Endothelial cell of umbilical vein (primary cell): Measurements from ENCODE around the gene PLSCR2. TPM values are rescaled to one million over a fixed set of nuclear protein-coding genes. Genes with fewer than 3 reads are reported as not detected.
"Not testable (repeated sequence)": the region's sequence is repeated elsewhere in the genome, so short reads cannot be mapped to it uniquely, and the experiment has no call there.

Experiments
- BruUV-seq: library from RNA; stranded (reverse); fragments of 400-500 nt; replicated peaks from 2 replicates; lab custom pipeline; 2021; lab: Mats Ljungman, UMichigan
- CTCF ChIA-PET: fragments of 300-600, 350-600 bp; sonication (Branson Sonifier 250); formaldehyde crosslinking; loops from one replicate; lab custom pipeline; 2021; ENCODE audit warnings: antibody characterized with exemption, inconsistent platforms; lab: Charles Lee
- POLR2A ChIA-PET: fragments of 300-600, 350-600 bp; sonication (Branson Sonifier 250); formaldehyde crosslinking; loops from one replicate; lab custom pipeline; 2021; ENCODE audit warnings: antibody characterized with exemption, inconsistent platforms; lab: Charles Lee
- DNase-seq: peaks from one replicate; pipeline ENCODE4 v3.0.0-alpha.2; 2011; ENCODE audit warnings: low read depth, low spot score
- FAIRE-seq: peaks from 2 replicates; lab custom pipeline; 2011; peaks lifted over from hg19 to GRCh38; lab: Jason Lieb, UNC
- H2AFZ ChIP-seq: 2 replicates; pipeline ENCODE4 v1.6.0; 2012; ENCODE audit warnings: low read depth, low read length, control low read depth, inconsistent platforms
- H3K27ac ChIP-seq: 2 replicates; pipeline ENCODE4 v1.5.1; 2011; ENCODE audit warnings: low read depth, mild to moderate bottlenecking, control low read depth, low read length, moderate library complexity; ENCODE audit not compliant: insufficient read depth
- H3K27me3 ChIP-seq, 2 experiments: 2 replicates each; pipeline versions ENCODE4 v1.6.0 to v1.6.1; 2011; ENCODE audit warnings: low read length in 2 of 2, mixed read lengths in 1 of 2; ENCODE audit not compliant: control insufficient read depth in 2 of 2, insufficient read depth in 2 of 2
- H3K36me3 ChIP-seq, 2 experiments: 2 replicates in 1 of 2; 3 replicates in 1 of 2; pipeline ENCODE4 v1.5.1; 2011; ENCODE audit warnings: low read length in 2 of 2, mild to moderate bottlenecking in 1 of 2, moderate library complexity in 1 of 2; ENCODE audit not compliant: control insufficient read depth in 2 of 2, insufficient read depth in 2 of 2; ENCODE audit errors: extremely low read depth in 1 of 2
- H3K4me1 ChIP-seq: 3 replicates; pipeline ENCODE4 v1.5.1; 2011; ENCODE audit warnings: mild to moderate bottlenecking, low read length; ENCODE audit not compliant: control insufficient read depth, insufficient read depth; ENCODE audit errors: extremely low read depth
- H3K4me2 ChIP-seq: 2 replicates; pipeline ENCODE4 v1.6.1; 2011; ENCODE audit warnings: low read length, control low read depth, mixed read lengths; ENCODE audit not compliant: insufficient read depth
- H3K4me3 ChIP-seq, 3 experiments: fragments of 200-600 bp in 1 of 3; sonication (generic), shearing (Covaris generic) in 1 of 3; replicated peaks in 1 of 3; 2 replicates each; pipeline ENCODE4 v1.5.1; 2011 to 2016; ENCODE audit warnings: control low read depth in 3 of 3, low read length in 3 of 3, mild to moderate bottlenecking in 2 of 3, inconsistent platforms in 1 of 3, low read depth in 1 of 3, moderate library complexity in 1 of 3; ENCODE audit not compliant: insufficient read depth in 1 of 3
- H3K79me2 ChIP-seq: 2 replicates; pipeline ENCODE4 v1.6.0; 2012; ENCODE audit warnings: low read length, inconsistent platforms; ENCODE audit not compliant: control insufficient read depth, insufficient read depth
- H3K9ac ChIP-seq: replicated peaks from 2 replicates; pipeline ENCODE3; 2011; ENCODE audit warnings: low read length, control low read depth; ENCODE audit not compliant: insufficient read depth; ENCODE audit errors: extremely low read depth
- H3K9me1 ChIP-seq: replicated peaks from 3 replicates; pipeline ENCODE4 v1.6.0; 2011; ENCODE audit warnings: mild to moderate bottlenecking, low read length; ENCODE audit not compliant: control insufficient read depth, insufficient read depth; ENCODE audit errors: extremely low read depth
- H3K9me3 ChIP-seq: replicated peaks from 2 replicates; pipeline ENCODE4 v1.5.1; 2012; ENCODE audit warnings: low read length, inconsistent platforms; ENCODE audit not compliant: control insufficient read depth, insufficient read depth
- H4K20me1 ChIP-seq: replicated peaks from 2 replicates; pipeline ENCODE3; 2011; ENCODE audit warnings: mild to moderate bottlenecking, low read length; ENCODE audit not compliant: control insufficient read depth, insufficient read depth; ENCODE audit errors: extremely low read depth
- FOS ChIP-seq: IDR thresholded peaks from 2 replicates; pipeline ENCODE4 v1.6.1; 2011; ENCODE audit warnings: mild to moderate bottlenecking, low read length, moderate library complexity, borderline replicate concordance; ENCODE audit not compliant: insufficient read depth
- GATA2 ChIP-seq: IDR thresholded peaks from 2 replicates; pipeline ENCODE4 v1.7.0; 2011; ENCODE audit warnings: low read depth, mild to moderate bottlenecking, moderate library complexity, mixed read lengths, low read length; ENCODE audit not compliant: insufficient read length, insufficient read depth
- JUN ChIP-seq: IDR thresholded peaks from 2 replicates; pipeline ENCODE4 v1.6.1; 2011; ENCODE audit warnings: borderline replicate concordance, low read depth; ENCODE audit not compliant: insufficient read length, insufficient read depth
- MYC ChIP-seq: IDR thresholded peaks from one replicate; pipeline ENCODE4 v1.6.1; 2011; ENCODE audit warnings: mild to moderate bottlenecking, low read depth, low read length
- POLR2A ChIP-seq: IDR thresholded peaks from 2 replicates; pipeline ENCODE4 v1.6.1; 2012; ENCODE audit warnings: low read depth, mild to moderate bottlenecking, control low read depth, low read length
- POLR2AphosphoS5 ChIP-seq: IDR thresholded peaks from 2 replicates; pipeline ENCODE4 v1.6.1; 2012; ENCODE audit warnings: low read depth, mild to moderate bottlenecking, control low read depth, low read length, moderate library complexity; ENCODE audit not compliant: insufficient read depth
- dilution Hi-C: fragments of 300-500 bp; cut with MboI; formaldehyde crosslinking; loops from one replicate; pipeline ENCODE4 v1.15.0; 2019; ENCODE audit warnings: low sequenced_read_pairs; ENCODE audit not compliant: extremely low pct_ligation_motif_present
- intact Hi-C: fragments of 100-400 bp; cut with micrococcal nuclease; formaldehyde crosslinking; loops from one replicate; pipeline ENCODE4 v1.10.0; 2022
- polyA plus RNA-seq, 4 experiments: library from polyadenylated mRNA; depleted of rRNA in 3 of 4; stranded (reverse) in 3 of 4; unstranded in 1 of 4; fragments of >200 nt; gene quantifications; 2 replicates each; pipeline versions ENCODE4 v1.2.1 to v1.2.3, GENCODE V29; 2011 to 2012; ENCODE audit warnings: missing spikeins in 1 of 4
- total RNA-seq: library from RNA; stranded (reverse); gene quantifications from 2 replicates; pipeline ENCODE4 v1.2.3, GENCODE V29; 2021
- TF ChIP-seq, protein P1 (sequence below): IDR thresholded peaks from 2 replicates; pipeline ENCODE4 v1.6.1; 2011; ENCODE audit not compliant: insufficient read depth, insufficient read length
- TF ChIP-seq, protein P2 (sequence below), 2 donors: IDR thresholded peaks; 1 replicate in 1 of 2; 2 replicates in 1 of 2; pipeline ENCODE4 v1.5.1; 2011; ENCODE audit warnings: low read length in 2 of 2, mild to moderate bottlenecking in 2 of 2, moderate library complexity in 2 of 2, control low read depth in 1 of 2, inconsistent platforms in 1 of 2, low read depth in 1 of 2; ENCODE audit not compliant: insufficient read depth in 1 of 2; ENCODE audit errors: extremely low read depth in 1 of 2

PLSCR2 gene
- total and polyA plus RNA-seq, 2 donors (not counting 3 experiments of a cell fraction or from before 2014, with no cell fraction given) = not detected

DNA sequence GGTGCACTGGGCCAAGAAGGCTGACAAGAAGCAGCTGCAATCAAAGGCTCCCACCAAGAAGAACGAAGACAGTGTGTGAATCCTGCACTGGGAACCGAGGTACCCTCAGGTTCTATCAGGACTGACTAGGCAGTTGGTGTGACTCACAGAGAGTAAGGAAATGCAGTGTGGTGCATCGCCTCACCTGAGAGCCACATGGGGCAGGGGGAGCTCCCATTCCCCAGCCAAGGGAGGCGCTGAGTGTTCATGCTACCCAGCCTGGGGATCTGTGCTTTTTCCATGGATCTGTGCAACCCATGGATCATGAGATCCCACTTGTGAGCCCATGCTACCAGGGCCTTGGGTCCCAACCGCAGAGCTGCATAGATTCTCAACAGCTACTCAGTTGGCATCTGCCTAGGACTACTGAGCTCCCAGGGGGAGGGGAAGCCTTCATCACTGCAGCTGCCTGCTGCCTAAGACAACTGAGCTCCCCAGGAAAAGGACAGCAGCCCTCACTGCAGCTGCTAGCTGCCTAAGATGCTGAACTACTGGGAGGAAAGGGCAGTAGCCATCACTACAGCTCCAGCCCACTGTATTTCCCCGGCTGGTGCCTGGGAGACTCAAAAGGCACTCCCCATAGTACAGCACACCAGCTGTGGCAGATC, 6.9 kb upstream of the PLSCR2 start:
- FAIRE-seq (no peak), DNase-seq (no peak)
- Histone ChIP-seq H3K4me1 (no peaks in the 10 kb centered on the region), H3K9ac (no peak overlapping the region), H2AFZ (no peak overlapping the region), H3K79me2 (no peaks in the 10 kb centered on the region), H4K20me1 (no peaks in the 10 kb centered on the region), H3K36me3 (no peaks in the 10 kb centered on the region), H3K27ac (no peak overlapping the region), H3K4me2 (no peak overlapping the region), H3K9me3 (no peaks in the 10 kb centered on the region), H3K4me3 (no peak overlapping the region), H3K9me1 (no peaks in the 10 kb centered on the region), H3K27me3 (no peaks in the 10 kb centered on the region)
- intact Hi-C loops = no loop called here
- no TSS peak for BruUV-seq
- no peak for TF ChIP-seq MYC
- no peak for TF ChIP-seq POLR2AphosphoS5
- no peak for TF ChIP-seq FOS
- TF ChIP-seq, protein P1, sequence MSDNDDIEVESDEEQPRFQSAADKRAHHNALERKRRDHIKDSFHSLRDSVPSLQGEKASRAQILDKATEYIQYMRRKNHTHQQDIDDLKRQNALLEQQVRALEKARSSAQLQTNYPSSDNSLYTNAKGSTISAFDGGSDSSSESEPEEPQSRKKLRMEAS = no peak
- TF ChIP-seq POLR2A = no peak
- TF ChIP-seq, protein P2, sequence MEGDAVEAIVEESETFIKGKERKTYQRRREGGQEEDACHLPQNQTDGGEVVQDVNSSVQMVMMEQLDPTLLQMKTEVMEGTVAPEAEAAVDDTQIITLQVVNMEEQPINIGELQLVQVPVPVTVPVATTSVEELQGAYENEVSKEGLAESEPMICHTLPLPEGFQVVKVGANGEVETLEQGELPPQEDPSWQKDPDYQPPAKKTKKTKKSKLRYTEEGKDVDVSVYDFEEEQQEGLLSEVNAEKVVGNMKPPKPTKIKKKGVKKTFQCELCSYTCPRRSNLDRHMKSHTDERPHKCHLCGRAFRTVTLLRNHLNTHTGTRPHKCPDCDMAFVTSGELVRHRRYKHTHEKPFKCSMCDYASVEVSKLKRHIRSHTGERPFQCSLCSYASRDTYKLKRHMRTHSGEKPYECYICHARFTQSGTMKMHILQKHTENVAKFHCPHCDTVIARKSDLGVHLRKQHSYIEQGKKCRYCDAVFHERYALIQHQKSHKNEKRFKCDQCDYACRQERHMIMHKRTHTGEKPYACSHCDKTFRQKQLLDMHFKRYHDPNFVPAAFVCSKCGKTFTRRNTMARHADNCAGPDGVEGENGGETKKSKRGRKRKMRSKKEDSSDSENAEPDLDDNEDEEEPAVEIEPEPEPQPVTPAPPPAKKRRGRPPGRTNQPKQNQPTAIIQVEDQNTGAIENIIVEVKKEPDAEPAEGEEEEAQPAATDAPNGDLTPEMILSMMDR (IDR thresholded peaks at IDR 0.05; ENCODE audit: extremely low read depth in 1 of 2, insufficient read depth in 1 of 2, low read depth in 1 of 2, low read length in 2 of 2) = no peak
- TF ChIP-seq GATA2 = no peak
- TF ChIP-seq JUN = no peak
- dilution Hi-C loops = no loop called here
- ChIA-PET CTCF (no interaction called here), POLR2A (no interaction called here)

DNA sequence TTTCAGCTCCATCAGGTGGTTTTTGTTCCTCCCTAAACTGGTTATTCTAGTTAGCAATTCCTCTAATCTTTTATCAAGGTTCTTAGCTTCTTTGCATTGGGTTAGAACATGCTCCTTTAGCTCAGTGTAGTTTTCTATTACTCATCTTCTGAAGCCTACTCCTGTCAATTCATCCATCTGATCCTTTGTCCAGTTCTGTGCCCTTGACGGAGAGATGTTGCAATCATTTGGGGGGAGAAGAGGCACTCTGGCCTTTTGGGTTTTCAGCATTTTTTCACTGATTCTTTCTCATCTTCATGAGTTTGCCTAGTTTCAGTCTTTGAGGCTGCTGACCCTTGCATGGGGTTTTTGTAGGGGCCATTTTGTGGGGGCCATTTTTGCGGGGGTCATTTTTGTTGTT, 5.6 kb upstream of the PLSCR2 start:
- BruUV-seq, dilution Hi-C loops, H3K4me3 ChIP-seq, intact Hi-C loops, H3K9ac ChIP-seq, CTCF ChIA-PET, DNase-seq, H3K9me1 ChIP-seq, H2AFZ ChIP-seq, FAIRE-seq, H3K27me3 ChIP-seq, H3K27ac ChIP-seq, H3K4me2 ChIP-seq, H4K20me1 ChIP-seq, POLR2A ChIA-PET, H3K79me2 ChIP-seq, H3K36me3 ChIP-seq, H3K9me3 ChIP-seq, H3K4me1 ChIP-seq: not testable (repeated sequence)
